ENCODE data around the gene TRAK1.

TRAK1 gene

GRCh38 chr3:42169579-42170120, 78.5 kb downstream of the TRAK1 start:
- no peaks in the 10 kb centered on the region for H3K27me3 ChIP-seq (ENCODE audit: control insufficient read depth, insufficient read depth, low read length)
- H3K36me3 ChIP-seq (ENCODE audit: control insufficient read depth, insufficient read depth, low read length), result no peaks in the 10 kb centered on the region

GRCh38 chr3:42172047-42172654, 81.0 kb downstream of the TRAK1 start:
- Histone ChIP-seq H3K9me3 (ENCODE audit: control insufficient read depth, insufficient read depth, low read length) (no peaks in the 10 kb centered on the region), H3K36me3 (ENCODE audit: control insufficient read depth, insufficient read depth, low read length) (no peaks in the 10 kb centered on the region), H3K9ac (ENCODE audit: low read depth, low read length) (peak overlapping the region; percentile 40), H3K27me3 (ENCODE audit: control insufficient read depth, insufficient read depth, low read length) (no peaks in the 10 kb centered on the region), H3K4me3 (ENCODE audit: low read depth, low read length) (no peak overlapping the region), H3K4me1 (ENCODE audit: control insufficient read depth, insufficient read depth, low read length) (no peaks in the 10 kb centered on the region)

More at GRCh38 chr3:42169579-42170120, 78.5 kb downstream of the TRAK1 start:
- H3K9me3 ChIP-seq (ENCODE audit: control insufficient read depth, insufficient read depth, low read length), result no peaks in the 10 kb centered on the region
- H3K4me3 ChIP-seq (ENCODE audit: low read depth, low read length), result no peak overlapping the region
- H3K9ac ChIP-seq (ENCODE audit: low read depth, low read length), result no peak overlapping the region
- H3K4me1 ChIP-seq (ENCODE audit: control insufficient read depth, insufficient read depth, low read length), result no peaks in the 10 kb centered on the region

- Histone ChIP-seq H3K4me3 (ENCODE audit: low read depth, low read length) (no peak overlapping the region), H3K4me1 (ENCODE audit: control insufficient read depth, insufficient read depth, low read length) (no peaks in the 10 kb centered on the region), H3K27me3 (ENCODE audit: control insufficient read depth, insufficient read depth, low read length) (no peaks in the 10 kb centered on the region), H3K36me3 (ENCODE audit: control insufficient read depth, insufficient read depth, low read length) (no peaks in the 10 kb centered on the region), H3K9ac (ENCODE audit: low read depth, low read length) (no peak overlapping the region), H3K9me3 (ENCODE audit: control insufficient read depth, insufficient read depth, low read length) (no peaks in the 10 kb centered on the region)
These were observed 82.2 kb downstream of the TRAK1 start for GRCh38 chr3:42173307-42173706.

- Histone ChIP-seq H3K27me3 (ENCODE audit: control insufficient read depth, insufficient read depth, low read length) (no peaks in the 10 kb centered on the region), H3K9ac (ENCODE audit: low read depth, low read length) (no peak overlapping the region), H3K4me3 (ENCODE audit: low read depth, low read length) (no peak overlapping the region), H3K9me3 (ENCODE audit: control insufficient read depth, insufficient read depth, low read length) (no peaks in the 10 kb centered on the region), H3K4me1 (ENCODE audit: control insufficient read depth, insufficient read depth, low read length) (peaks cover 4% of the 10 kb centered on the region), H3K36me3 (ENCODE audit: control insufficient read depth, insufficient read depth, low read length) (no peaks in the 10 kb centered on the region)
These were observed 83.7 kb downstream of the TRAK1 start for GRCh38 chr3:42174679-42175385.

- Histone ChIP-seq H3K36me3 (ENCODE audit: control insufficient read depth, insufficient read depth, low read length) (no peaks in the 10 kb centered on the region), H3K4me1 (ENCODE audit: control insufficient read depth, insufficient read depth, low read length) (peaks cover 4% of the 10 kb centered on the region), H3K9me3 (ENCODE audit: control insufficient read depth, insufficient read depth, low read length) (no peaks in the 10 kb centered on the region), H3K4me3 (ENCODE audit: low read depth, low read length) (no peak overlapping the region), H3K27me3 (ENCODE audit: control insufficient read depth, insufficient read depth, low read length) (no peaks in the 10 kb centered on the region), H3K9ac (ENCODE audit: low read depth, low read length) (no peak overlapping the region)
These were observed 84.5 kb downstream of the TRAK1 start for GRCh38 chr3:42175386-42176240.

DNA sequence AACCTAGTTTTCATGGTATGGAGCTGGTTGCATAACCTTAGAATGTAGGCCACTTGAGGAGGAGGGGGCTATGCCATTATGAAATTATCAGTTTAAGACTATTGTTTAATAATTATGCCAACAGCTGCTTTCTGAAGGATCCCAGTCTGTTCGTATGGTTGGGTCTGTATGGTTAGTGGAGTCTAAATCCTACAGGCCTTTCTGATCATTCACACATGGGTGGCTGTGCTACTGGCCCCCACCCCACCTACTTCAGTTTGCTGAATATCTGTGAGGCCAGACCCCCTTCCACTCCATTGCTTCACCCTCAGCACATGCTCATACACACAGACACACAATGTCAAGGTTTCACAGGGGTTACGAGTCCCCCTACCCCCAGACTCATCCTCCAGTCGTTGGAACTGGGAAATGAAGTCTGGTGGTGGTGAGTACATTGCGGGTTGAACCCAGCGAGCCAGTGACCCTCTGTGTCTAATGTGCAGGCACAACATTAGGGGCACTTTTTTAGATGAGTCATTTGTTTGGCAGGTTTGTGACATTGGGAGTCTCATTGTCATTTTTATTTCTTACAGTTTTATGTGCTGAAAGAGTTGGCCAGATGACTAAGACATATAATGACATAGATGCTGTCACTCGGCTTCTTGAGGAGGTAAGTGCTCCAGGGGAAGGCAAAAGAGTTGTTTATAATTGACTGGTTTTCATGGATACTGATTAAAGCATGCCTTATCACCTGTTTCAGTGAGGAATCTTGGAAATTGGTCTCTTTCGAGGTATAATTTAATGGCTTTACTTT, 85.3 kb downstream of the TRAK1 start:
- Histone ChIP-seq H3K4me3 (ENCODE audit: low read depth, low read length) (no peak overlapping the region), H3K9me3 (ENCODE audit: control insufficient read depth, insufficient read depth, low read length) (no peaks in the 10 kb centered on the region), H3K36me3 (ENCODE audit: control insufficient read depth, insufficient read depth, low read length) (no peaks in the 10 kb centered on the region), H3K27me3 (ENCODE audit: control insufficient read depth, insufficient read depth, low read length) (no peaks in the 10 kb centered on the region), H3K4me1 (ENCODE audit: control insufficient read depth, insufficient read depth, low read length) (peaks cover 4% of the 10 kb centered on the region), H3K9ac (ENCODE audit: low read depth, low read length) (no peak overlapping the region)

DNA sequence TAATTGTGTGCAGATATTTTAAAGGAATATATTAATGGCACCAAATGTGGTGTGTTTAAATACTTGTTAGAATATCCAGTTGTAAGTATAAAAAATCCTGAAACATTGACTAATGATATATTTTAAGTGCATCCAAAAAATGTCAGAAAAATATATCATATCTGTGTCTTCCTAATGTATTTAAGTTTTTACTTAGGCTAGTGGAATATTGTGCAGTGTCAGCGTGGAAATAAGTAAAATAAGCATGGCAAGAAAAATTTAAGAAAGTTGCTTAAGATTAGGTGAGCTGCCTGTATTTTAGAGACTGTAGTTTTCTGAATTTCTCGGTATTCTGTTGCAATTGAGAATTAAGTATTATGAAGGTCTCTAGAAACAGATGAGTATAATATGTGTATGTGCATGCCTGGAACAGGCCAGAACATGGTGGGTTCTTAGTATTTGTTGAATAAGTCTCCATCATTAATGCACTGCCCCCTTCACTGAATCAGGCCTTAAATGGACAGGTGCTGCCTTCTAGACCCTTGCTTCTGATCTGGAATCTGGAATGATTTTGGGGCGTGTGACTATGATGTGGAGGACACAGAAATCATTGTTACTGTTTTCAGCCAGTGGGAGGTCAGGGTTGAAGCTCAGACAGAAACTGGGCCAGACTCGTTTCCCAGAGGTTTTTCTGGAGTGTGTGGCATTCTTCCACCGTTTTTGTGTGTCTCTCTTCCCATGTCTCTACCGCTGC, 86.1 kb downstream of the TRAK1 start:
- Histone ChIP-seq H3K9ac (ENCODE audit: low read depth, low read length) (no peak overlapping the region), H3K36me3 (ENCODE audit: control insufficient read depth, insufficient read depth, low read length) (no peaks in the 10 kb centered on the region), H3K4me1 (ENCODE audit: control insufficient read depth, insufficient read depth, low read length) (peaks cover 4% of the 10 kb centered on the region), H3K4me3 (ENCODE audit: low read depth, low read length) (no peak overlapping the region), H3K9me3 (ENCODE audit: control insufficient read depth, insufficient read depth, low read length) (no peaks in the 10 kb centered on the region), H3K27me3 (ENCODE audit: control insufficient read depth, insufficient read depth, low read length) (no peaks in the 10 kb centered on the region)

GRCh38 chr3:42177801-42178150, 86.6 kb downstream of the TRAK1 start:
- Histone ChIP-seq H3K27me3 (ENCODE audit: control insufficient read depth, insufficient read depth, low read length) (no peaks in the 10 kb centered on the region), H3K36me3 (ENCODE audit: control insufficient read depth, insufficient read depth, low read length) (no peaks in the 10 kb centered on the region), H3K4me1 (ENCODE audit: control insufficient read depth, insufficient read depth, low read length) (peaks cover 4% of the 10 kb centered on the region), H3K4me3 (ENCODE audit: low read depth, low read length) (no peak overlapping the region), H3K9ac (ENCODE audit: low read depth, low read length) (no peak overlapping the region), H3K9me3 (ENCODE audit: control insufficient read depth, insufficient read depth, low read length) (no peaks in the 10 kb centered on the region)

- H3K9me3 ChIP-seq (ENCODE audit: control insufficient read depth, insufficient read depth, low read length), result no peaks in the 10 kb centered on the region
- H3K4me3 ChIP-seq (ENCODE audit: low read depth, low read length), result no peak overlapping the region
- no peaks in the 10 kb centered on the region for H3K27me3 ChIP-seq (ENCODE audit: control insufficient read depth, insufficient read depth, low read length)
- peaks cover 4% of the 10 kb centered on the region for H3K4me1 ChIP-seq (ENCODE audit: control insufficient read depth, insufficient read depth, low read length)
- no peak overlapping the region for H3K9ac ChIP-seq (ENCODE audit: low read depth, low read length)
- H3K36me3 ChIP-seq (ENCODE audit: control insufficient read depth, insufficient read depth, low read length), result no peaks in the 10 kb centered on the region
These were observed 88.1 kb downstream of the TRAK1 start for GRCh38 chr3:42179110-42179725.

DNA sequence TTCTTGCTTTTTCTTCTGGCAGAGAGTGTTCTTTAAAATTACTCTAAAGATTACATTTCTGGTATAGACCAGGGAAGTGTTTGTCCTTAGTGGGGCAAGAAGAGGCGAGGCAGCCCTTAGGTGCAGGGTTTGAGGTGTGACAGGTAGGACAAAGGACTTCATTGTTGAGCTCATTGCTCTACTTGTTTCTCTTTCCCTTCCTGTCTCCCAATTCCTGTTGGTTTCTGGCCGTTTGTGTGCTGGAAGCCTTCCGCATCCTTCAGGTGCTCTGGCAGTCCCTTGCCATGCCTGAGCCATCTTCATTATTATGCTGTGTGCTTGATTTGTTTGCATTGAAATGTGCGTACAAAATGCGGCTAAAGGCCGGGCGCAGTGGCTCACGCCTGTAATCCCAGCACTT, 89.7 kb downstream of the TRAK1 start:
- no peaks in the 10 kb centered on the region for H3K36me3 ChIP-seq (ENCODE audit: control insufficient read depth, insufficient read depth, low read length)
- no peaks in the 10 kb centered on the region for H3K9me3 ChIP-seq (ENCODE audit: control insufficient read depth, insufficient read depth, low read length)
- no peaks in the 10 kb centered on the region for H3K27me3 ChIP-seq (ENCODE audit: control insufficient read depth, insufficient read depth, low read length)
- H3K4me3 ChIP-seq (ENCODE audit: low read depth, low read length), result no peak overlapping the region
- H3K4me1 ChIP-seq (ENCODE audit: control insufficient read depth, insufficient read depth, low read length), result peaks cover 4% of the 10 kb centered on the region
- H3K9ac ChIP-seq (ENCODE audit: low read depth, low read length), result no peak overlapping the region
